CD4-positive, alpha-beta T cell treated with Interleukin-12 subunit alpha and Interleukin-12 subunit beta, for 1 hour (primary cell): Measurements from ENCODE around the gene ATF6.
"Not testable (repeated sequence)": the region's sequence is repeated elsewhere in the genome, so short reads cannot be mapped to it uniquely, and the experiment has no call there.

Experiments
- DNase-seq: peaks from one replicate; pipeline ENCODE4 v3.0.0-alpha.2; 2020

Gene ATF6

GRCh38 chr1:161784968-161785367 lies 18.8 kb downstream of the ATF6 start:
- DNase-seq, result no peak

- no peak for DNase-seq
Observed at GRCh38 chr1:161787355-161787754, 21.2 kb downstream of the ATF6 start.

DNA sequence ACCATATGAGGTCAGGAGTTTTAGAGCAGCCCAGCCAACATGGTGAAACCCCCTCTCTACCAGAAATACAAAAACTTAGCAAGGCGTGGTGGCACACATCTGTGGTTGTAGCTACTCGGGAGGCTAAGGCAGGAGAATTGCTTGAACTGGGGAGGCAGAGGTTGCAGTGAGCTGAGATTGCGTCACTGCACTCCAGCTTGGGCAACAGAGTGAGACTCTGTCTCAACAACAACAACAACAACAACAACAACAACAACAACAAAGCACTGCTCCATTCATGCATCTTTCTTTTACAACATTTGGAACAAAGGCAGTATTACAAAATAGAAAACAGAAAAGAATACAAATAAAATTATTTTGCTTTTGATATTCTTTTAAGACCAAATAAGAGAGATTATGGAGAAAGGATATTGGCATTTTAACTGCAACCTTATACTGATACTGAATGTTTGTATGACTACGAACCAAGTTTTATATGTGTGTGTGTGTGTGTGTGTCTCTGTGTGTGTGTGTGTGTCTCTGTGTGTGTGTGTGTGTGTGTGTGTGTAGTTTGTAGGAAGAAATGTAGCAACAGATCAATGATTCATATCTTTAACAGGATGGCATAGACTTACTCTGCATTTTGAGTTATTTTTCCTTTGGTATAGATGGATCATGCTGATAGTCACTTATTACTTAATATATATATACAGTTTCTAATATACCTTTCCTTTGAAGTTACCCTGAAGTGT lies 24.6 kb downstream of the ATF6 start:
- no peak for DNase-seq

DNA sequence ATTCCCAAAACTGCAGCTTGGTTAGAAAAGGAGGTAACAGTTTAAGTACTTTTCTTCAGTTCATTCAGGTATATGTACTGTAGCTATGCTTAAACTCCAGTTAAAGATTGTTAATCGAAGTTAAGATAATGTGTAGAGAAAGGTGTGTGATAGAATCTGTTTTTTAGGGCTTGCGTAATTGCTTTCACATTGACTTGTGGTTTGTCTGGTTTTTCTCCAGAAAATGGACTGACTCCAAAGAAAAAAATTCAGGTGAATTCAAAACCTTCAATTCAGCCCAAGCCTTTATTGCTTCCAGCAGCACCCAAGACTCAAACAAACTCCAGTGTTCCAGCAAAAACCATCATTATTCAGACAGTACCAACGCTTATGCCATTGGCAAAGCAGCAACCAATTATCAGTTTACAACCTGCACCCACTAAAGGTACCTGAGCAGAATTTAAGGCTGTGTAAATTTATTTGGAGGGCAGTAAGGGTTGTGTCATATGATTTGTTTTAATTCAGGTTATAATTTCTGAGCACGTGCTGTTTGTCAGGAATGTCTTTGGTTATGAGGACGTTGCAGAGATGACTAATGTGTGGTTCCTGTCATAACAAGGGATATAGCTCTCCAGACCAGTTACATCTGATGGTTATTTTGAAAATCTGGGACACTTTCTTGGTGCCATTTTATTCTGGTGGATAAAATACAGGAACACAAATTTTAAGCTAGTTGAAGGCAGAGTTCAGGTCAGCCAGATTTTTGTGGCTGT lies 26.0 kb downstream of the ATF6 start:
- no peak for DNase-seq

GRCh38 chr1:161792740-161793139 lies 26.6 kb downstream of the ATF6 start:
- peak; percentile 52 for DNase-seq

DNA sequence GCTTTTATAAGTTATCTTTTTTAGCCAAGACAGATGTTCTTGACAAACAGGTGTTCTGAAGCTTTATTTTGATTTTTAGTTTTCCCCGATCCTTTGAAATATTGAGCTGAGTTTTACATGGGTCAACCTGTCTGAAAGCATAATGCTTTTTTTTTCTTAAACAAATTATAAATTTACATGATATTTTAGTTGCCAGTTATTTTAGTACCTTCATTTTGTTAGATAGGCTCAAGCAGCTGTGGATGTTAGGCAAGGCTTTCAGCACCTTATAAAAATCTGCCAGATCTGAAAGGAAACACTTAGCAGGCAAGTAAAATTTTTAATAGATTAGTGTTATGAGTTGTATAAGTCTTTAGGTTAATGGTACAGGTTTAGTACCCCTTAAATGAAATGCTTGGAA lies 33.7 kb downstream of the ATF6 start:
- no peak for DNase-seq

GRCh38 chr1:161801955-161802354 lies 35.8 kb downstream of the ATF6 start:
- DNase-seq, result no peak

- DNase-seq, result no peak
Observed at GRCh38 chr1:161803181-161803580, 37.1 kb downstream of the ATF6 start.

DNA sequence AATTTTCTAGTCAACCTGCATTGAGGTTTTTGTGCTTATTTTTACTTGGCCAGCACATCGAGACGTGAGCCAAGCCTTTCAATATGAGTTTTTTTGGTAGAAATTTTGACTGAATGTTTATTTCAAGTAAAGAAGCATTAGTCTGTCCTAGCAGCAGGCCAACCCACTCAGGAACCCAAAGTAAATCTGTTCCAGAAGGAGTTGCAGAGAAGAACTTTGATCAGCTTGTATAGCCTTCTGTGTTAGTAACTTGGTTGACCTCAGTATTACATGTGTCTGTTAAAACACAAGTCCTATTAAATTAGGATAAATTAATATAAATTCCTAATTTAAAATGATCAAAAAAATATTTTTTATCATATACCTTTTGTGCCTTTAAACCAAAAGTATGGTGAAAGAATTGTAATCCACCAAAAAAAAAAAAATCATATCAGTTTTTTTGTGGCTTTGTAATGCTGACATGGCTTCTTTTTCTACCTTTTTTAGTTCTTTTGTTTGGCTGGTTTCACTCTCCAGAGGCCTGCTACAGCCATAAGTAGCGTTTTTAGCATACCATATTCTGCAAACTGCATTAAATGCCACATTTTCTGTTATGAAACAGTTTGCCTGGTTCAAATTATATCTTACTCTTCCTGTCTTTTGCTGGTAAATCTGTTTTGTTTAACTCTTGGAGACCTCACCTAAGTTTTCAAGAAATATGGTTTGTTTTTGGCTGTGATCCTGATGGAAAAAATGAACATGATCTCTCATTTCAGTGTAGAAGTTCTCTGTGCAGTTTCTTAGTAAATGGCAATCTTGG lies 39.5 kb downstream of the ATF6 start:
- no peak for DNase-seq

- DNase-seq, result not testable (repeated sequence)
Observed at GRCh38 chr1:161809202-161809601, 43.1 kb downstream of the ATF6 start.

DNA sequence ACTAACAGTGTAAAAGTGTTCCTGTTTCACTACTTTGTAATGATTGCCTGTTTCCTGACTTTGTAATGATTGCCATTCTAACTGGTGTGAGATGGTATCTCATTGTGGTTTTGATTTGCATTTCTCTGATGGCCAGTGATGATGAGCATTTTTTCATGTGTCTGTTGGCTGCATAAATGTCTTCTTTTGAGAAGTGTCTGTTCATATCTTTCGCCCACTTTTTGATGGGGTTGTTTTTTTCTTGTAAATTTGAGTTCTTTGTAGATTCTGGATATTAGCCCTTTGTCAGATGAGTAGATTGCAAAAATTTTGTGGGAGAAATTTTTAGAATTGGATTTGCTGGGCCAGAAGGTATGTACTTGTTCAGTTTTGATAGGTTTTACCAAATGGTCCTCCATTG lies 43.5 kb downstream of the ATF6 start:
- DNase-seq, result not testable (repeated sequence)

DNA sequence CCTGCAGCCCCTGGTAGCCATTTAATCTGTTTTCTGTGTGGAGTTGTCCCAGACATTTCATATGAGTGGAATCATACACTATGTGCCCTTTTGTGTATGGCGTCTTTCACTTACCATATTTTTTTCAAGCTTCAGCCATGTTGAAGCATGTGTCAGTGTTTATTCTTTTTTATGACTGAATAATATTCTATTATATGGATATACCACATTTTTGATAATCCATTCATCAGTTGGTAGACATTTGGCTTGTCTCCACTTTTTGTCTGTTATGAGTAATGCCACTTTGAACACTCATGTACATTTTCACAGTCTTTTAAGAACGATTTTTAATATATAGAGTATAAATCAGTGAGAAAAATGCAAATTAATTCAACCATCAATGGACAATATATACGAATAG lies 44.7 kb downstream of the ATF6 start:
- no peak for DNase-seq

GRCh38 chr1:161816201-161816600 lies 50.1 kb downstream of the ATF6 start:
- no peak for DNase-seq

DNA sequence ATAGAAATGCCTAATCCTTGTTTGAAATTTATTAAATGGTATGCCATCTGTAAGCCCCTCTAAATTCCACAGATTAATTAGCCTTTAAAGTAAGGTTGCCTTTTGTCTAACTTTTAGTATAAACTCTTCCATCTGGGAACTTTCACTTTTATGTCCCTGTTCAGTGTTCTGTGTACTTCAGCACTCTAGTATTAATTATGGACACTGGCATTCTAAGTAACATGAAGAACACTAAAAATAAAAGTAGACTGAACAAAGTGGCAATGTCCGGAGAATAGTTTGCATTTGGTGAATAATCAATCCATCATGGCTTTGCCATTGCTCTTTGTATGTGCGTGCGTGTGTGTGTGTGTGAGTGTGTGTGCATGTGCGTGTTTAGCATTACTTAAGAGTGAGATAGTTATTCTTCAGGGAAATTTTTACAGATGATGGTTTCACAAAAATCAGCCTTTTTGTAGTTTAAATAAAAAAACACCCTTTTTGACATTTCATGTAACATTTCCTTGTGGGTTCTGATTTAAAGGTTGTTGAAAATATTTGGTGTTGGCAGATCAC lies 51.1 kb downstream of the ATF6 start:
- no peak for DNase-seq

- no peak for DNase-seq
Observed at GRCh38 chr1:161820914-161821313, 54.8 kb downstream of the ATF6 start.

DNA sequence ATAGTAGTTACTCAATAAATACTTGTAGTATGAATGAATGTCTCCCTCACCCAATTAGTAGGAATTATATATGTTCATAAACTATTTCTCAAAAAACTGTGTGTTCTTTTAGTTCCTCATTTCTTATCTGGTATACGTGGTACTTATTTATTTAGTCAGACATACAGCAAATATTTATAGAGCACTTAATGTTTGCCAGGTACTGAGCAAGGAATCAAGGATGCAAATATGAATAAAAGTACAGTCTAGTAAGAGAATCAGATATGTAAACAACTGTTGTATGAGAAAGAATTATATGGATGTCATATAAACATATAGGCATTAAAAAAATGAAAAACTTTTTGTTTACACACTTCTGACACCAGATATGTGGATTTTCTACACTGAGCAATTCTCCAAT lies 58.5 kb downstream of the ATF6 start:
- DNase-seq, result no peak

DNA sequence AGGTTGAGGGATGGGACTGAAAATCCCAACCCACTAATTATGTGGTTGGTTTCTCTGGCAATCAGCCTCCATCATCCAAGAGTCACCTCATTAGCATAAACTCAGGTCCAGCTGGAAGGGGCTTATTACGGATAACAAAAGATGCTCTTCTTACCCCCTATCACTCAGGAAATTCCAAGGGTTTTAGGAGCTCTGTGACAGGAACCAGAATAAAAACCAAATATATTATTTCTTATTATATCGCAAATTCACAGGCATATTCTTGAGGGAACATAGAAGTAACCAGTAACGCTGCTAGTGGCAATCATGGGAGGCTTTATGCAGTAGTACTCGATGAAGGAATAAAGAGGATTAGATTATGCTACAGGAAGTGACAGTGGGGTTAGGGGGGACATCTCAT lies 59.7 kb downstream of the ATF6 start:
- DNase-seq, result no peak

DNA sequence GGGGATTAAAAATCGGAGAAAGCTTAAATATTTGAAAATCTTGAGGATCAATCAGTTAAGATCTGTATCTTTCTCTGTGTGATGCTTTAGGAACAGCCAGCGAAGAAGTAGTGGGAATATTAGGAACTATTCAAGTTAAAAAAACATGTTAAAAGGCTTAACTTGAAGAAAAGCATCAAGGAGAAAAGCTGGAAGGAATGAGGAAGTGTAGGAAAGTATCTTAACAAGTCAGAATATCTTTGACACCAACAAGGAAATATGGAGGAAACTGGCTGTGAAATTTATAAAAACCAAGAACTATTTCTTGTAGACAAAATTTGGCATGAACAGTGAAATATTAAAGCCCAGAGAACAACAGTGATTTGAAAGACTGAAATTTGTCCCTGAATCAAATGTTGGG lies 60.4 kb downstream of the ATF6 start:
- DNase-seq, result no peak

GRCh38 chr1:161827786-161828185 lies 61.7 kb downstream of the ATF6 start:
- no peak for DNase-seq

GRCh38 chr1:161832299-161832907 lies 66.3 kb downstream of the ATF6 start:
- peak; percentile 19 for DNase-seq

DNA sequence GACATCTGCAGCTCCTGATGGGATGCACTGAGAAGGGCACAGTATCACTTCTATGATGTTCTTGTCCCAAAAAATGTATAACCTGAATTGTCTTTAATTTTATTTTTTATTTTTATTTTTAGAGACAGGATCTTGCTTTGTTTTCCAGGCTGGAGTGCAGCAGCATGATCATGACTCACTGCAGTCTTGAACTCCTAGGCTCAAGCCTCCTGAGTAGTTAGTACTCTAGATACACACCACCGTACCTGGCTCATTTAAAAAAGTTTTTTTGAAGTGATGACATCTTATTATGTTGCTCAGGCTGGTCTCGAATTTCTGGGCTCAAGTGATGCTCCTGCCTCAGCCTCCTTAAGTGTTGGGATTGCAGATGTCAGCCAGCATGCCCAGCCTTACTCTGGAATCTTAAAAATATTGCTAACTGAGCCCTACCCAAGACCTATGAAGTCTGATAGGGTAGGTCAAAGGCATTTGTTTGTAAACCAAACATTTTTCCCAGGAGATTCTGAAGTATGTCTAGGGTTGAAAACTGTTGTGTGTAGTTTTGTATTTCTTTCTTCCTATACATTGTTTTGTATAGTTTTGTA lies 68.9 kb downstream of the ATF6 start:
- no peak for DNase-seq

DNA sequence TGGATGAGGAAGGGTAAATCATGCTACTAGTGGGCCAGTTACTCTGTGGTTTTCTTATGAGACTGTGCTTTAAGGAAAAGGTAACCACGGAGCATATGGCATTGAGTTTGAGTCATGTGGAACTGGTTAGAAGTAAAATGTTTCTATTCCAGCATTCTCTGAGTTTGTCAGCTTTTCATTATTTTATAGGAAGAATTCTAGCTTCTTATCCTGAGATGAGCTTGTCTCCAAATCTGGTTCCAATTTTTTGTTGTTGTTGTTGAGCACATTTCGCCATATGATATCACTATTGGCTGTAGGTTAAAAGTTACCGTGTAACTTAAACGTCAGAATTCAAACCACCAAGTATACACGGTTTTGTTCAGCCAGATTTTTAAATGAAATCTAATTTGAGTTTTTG lies 69.9 kb downstream of the ATF6 start:
- no peak for DNase-seq

GRCh38 chr1:161838362-161838761 lies 72.2 kb downstream of the ATF6 start:
- no peak for DNase-seq
